Measurements from ENCODE around the gene CELSR3.

Gene CELSR3

GRCh38 chr3:48656841-48657281, 5.8 kb downstream of the CELSR3 start:
- no peak for DNase-seq

- no peak for DNase-seq
Observed at GRCh38 chr3:48656061-48656840, 6.4 kb downstream of the CELSR3 start.

GRCh38 chr3:48655606-48656005, 7.1 kb downstream of the CELSR3 start:
- no peak for DNase-seq

- DNase-seq, result no peak
Observed at GRCh38 chr3:48655063-48655462, 7.6 kb downstream of the CELSR3 start.

- DNase-seq, result no peak
Observed at GRCh38 chr3:48652923-48653715, 9.6 kb downstream of the CELSR3 start.

- DNase-seq, result no peak
Observed at GRCh38 chr3:48651771-48652170, 10.9 kb downstream of the CELSR3 start.

GRCh38 chr3:48650723-48651122, 12.0 kb downstream of the CELSR3 start:
- no peak for DNase-seq

GRCh38 chr3:48648188-48648850, 14.4 kb downstream of the CELSR3 start:
- no peak for DNase-seq

- DNase-seq, result no peak
Observed at GRCh38 chr3:48647714-48648113, 15.0 kb downstream of the CELSR3 start.

GRCh38 chr3:48644898-48645760, 17.6 kb downstream of the CELSR3 start:
- no peak for DNase-seq

GRCh38 chr3:48642605-48643004, 20.1 kb downstream of the CELSR3 start:
- DNase-seq, result no peak

- no peak for DNase-seq
Observed at GRCh38 chr3:48641396-48641795, 21.3 kb downstream of the CELSR3 start.

- no peak for DNase-seq
Observed at GRCh38 chr3:48639944-48640606, 22.6 kb downstream of the CELSR3 start.

GRCh38 chr3:48637305-48637704, 25.4 kb downstream of the CELSR3 start:
- DNase-seq, result no peak

- DNase-seq, result no peak
Observed at GRCh38 chr3:48636149-48636655, 26.5 kb downstream of the CELSR3 start.

- peak; percentile 76 for DNase-seq
Observed at GRCh38 chr3:48635222-48636021, 27.3 kb downstream of the CELSR3 start, which contains the start of gene SLC26A6. Gene SLC26A6 (minus strand): TSS chr3:48635461. CDS start chr3:48635393, 68 bp downstream.

GRCh38 chr3:48634661-48635221, 27.9 kb downstream of the CELSR3 start:
- no peak for DNase-seq

- DNase-seq, result no peak
Observed at GRCh38 chr3:48633743-48634142, 28.9 kb downstream of the CELSR3 start.

- DNase-seq, result no peak
Observed at GRCh38 chr3:48633256-48633655, 29.4 kb downstream of the CELSR3 start.
